ENCODE data around the gene HPS1.
A peak's percentile ranks its signal among the peaks of the same experiment; 100 is the strongest.

Gene HPS1

GRCh38 chr10:98469001-98469931 is 22.5 kb upstream of the HPS1 start:
- no peak for TF ChIP-seq EZH2phosphoT487 (conservative IDR thresholded peaks at IDR 0.05; ENCODE audit: low read length)
- no peak for TF ChIP-seq CTCF (IDR thresholded peaks at IDR 0.05; ENCODE audit: insufficient read depth, low read length, poor library complexity, severe bottlenecking)
- Histone ChIP-seq H3K36me3 (ENCODE audit: low read length) (no peaks in the 10 kb centered on the region), H3K27me3 (ENCODE audit: low read length) (no peaks in the 10 kb centered on the region)

DNA sequence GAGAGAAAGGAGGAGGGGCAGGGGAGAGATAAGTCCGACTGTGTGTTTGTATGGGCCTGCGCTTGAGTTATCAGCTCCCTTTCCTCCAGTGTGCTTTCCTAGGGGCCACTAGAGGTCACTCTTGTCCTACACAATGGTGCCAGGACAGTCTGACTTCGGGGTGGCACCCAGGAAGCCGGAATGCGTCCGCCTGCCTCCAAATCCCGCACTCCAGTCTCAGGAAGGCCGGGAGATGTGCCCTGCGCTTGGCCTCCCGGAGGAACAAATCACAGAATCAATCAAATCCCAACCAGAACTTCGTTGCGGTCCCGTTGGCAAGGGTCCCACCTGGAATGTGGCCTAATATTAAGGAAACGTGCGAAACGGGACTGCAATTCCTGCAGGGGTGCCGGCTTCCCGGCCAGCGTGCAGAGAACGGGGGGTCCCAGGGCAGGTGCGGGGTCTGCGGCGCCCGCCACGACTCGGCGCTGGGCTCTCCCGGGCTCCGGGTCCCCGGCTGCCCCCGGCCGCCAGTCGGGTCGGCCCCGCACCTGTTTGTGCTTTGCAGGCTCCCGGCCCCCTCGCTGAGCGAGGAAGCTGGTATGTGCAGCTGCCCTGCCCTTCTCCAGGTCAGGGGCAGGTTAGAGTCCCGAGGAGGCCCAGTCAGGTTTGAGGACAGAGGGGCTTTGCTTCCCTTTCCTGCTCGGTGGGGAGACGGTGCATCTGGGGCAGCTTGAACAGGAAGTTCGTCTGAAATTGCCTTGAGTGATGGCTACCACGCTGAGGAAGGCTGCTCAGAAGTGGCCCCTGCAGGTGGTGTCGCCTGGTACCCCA is 21.0 kb upstream of the HPS1 start:
- Histone ChIP-seq H3K79me2 (ENCODE audit: insufficient read depth, low read length) (no peaks in the 10 kb centered on the region), H3K4me3 (ENCODE audit: insufficient read depth, low read length, poor library complexity, severe bottlenecking) (peak overlapping the region; percentile 30), H3K9ac (ENCODE audit: low read length) (peak overlapping the region; percentile 39; the same call in 1 of the 2 replicates), H4K20me1 (ENCODE audit: low read depth, low read length) (no peaks in the 10 kb centered on the region), H2AFZ (ENCODE audit: low read depth, low read length, severe bottlenecking) (peak overlapping the region; percentile 94), H3K9me2 (replicated peaks; ENCODE audit: insufficient read depth, low read length) (no peaks in the 10 kb centered on the region), H3F3A (ENCODE audit: insufficient read depth) (no peaks in the 10 kb centered on the region), H3K36me3 (ENCODE audit: low read length) (no peaks in the 10 kb centered on the region), H3K27ac (ENCODE audit: low read depth, low read length) (no peak overlapping the region), H3K9me3 (ENCODE audit: insufficient read depth, low read length) (no peaks in the 10 kb centered on the region), H3K27me3 (ENCODE audit: low read length) (no peaks in the 10 kb centered on the region), H3K4me2 (ENCODE audit: low read depth, low read length, poor library complexity, severe bottlenecking) (peak overlapping the region; percentile 62)
- TF ChIP-seq EZH2phosphoT487 (conservative IDR thresholded peaks at IDR 0.05; ENCODE audit: low read length) (no peak), CTCF (IDR thresholded peaks at IDR 0.05; ENCODE audit: insufficient read depth, low read length, poor library complexity, severe bottlenecking) (peak; percentile 51)

More at GRCh38 chr10:98469001-98469931, 22.5 kb upstream of the HPS1 start:
- Histone ChIP-seq H4K20me1 (ENCODE audit: low read depth, low read length) (no peaks in the 10 kb centered on the region), H3K4me3 (ENCODE audit: insufficient read depth, low read length, poor library complexity, severe bottlenecking) (no peak overlapping the region), H3K79me2 (ENCODE audit: insufficient read depth, low read length) (no peaks in the 10 kb centered on the region), H3K27ac (ENCODE audit: low read depth, low read length) (no peak overlapping the region), H3K9me2 (replicated peaks; ENCODE audit: insufficient read depth, low read length) (no peaks in the 10 kb centered on the region), H3K9me3 (ENCODE audit: insufficient read depth, low read length) (no peaks in the 10 kb centered on the region), H3K4me2 (ENCODE audit: low read depth, low read length, poor library complexity, severe bottlenecking) (no peak overlapping the region), H3K9ac (ENCODE audit: low read length) (no peak overlapping the region), H2AFZ (ENCODE audit: low read depth, low read length, severe bottlenecking) (no peak overlapping the region), H3F3A (ENCODE audit: insufficient read depth) (no peaks in the 10 kb centered on the region)

DNA sequence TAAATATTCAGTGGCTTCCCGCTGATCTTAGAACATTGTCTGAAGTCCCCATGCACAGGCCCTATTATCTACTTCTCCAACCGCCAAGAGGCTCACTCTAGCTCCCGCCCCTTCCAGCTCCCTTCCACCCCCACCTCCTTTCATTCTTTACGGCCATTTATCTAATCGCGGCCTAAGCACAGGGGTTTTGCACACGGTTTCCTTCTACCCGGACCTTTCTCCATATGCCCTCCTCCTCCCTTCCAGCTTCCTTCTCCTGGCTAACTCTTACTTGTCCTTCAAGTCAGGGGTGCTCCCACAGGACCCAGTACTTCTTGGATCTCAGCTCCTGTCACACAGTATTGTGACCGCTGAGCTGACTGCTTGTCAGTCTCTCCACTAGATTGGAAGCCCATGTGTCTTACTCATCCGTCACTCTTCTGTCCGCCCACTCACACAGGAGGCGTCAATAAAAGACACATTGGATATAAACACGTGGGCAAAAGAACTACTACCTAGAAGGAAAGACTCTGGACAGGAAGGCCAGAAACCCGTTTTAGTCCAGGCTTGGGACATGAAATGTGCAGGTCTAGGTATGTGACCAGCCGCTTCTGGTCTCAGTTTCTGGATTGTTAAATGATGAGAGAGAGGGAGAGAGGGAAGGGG is 20.2 kb upstream of the HPS1 start:
- no peaks in the 10 kb centered on the region for H3K9me2 ChIP-seq (replicated peaks; ENCODE audit: insufficient read depth, low read length)
- H3K9ac ChIP-seq (ENCODE audit: low read length) = no peak overlapping the region
- H3K27ac ChIP-seq (ENCODE audit: low read depth, low read length) = no peak overlapping the region
- no peaks in the 10 kb centered on the region for H3K9me3 ChIP-seq (ENCODE audit: insufficient read depth, low read length)
- H4K20me1 ChIP-seq (ENCODE audit: low read depth, low read length) = no peaks in the 10 kb centered on the region
- H3K4me3 ChIP-seq (ENCODE audit: insufficient read depth, low read length, poor library complexity, severe bottlenecking) = no peak overlapping the region
- H2AFZ ChIP-seq (ENCODE audit: low read depth, low read length, severe bottlenecking) = no peak overlapping the region
- H3K4me2 ChIP-seq (ENCODE audit: low read depth, low read length, poor library complexity, severe bottlenecking) = no peak overlapping the region
- no peaks in the 10 kb centered on the region for H3K79me2 ChIP-seq (ENCODE audit: insufficient read depth, low read length)
- no peaks in the 10 kb centered on the region for H3K27me3 ChIP-seq (ENCODE audit: low read length)
- no peak for TF ChIP-seq EZH2phosphoT487 (conservative IDR thresholded peaks at IDR 0.05; ENCODE audit: low read length)
- no peak for TF ChIP-seq CTCF (IDR thresholded peaks at IDR 0.05; ENCODE audit: insufficient read depth, low read length, poor library complexity, severe bottlenecking)
- H3K36me3 ChIP-seq (ENCODE audit: low read length) = no peaks in the 10 kb centered on the region
- H3F3A ChIP-seq (ENCODE audit: insufficient read depth) = no peaks in the 10 kb centered on the region

Measured in SU-DHL-6 (cell line).